Stimulated activated CD8-positive, alpha-beta memory T cell treated with anti-CD3 and anti-CD28 coated beads, Interleukin-15, amount 100 ng/mL, for 1 hour (primary cell): ENCODE data around the gene IFNA10.
"Not testable (repeated sequence)": the region's sequence is repeated elsewhere in the genome, so short reads cannot be mapped to it uniquely, and the experiment has no call there.

Experiments
- DNase-seq: peaks from one replicate; pipeline ENCODE4 v3.0.0-alpha.2; 2020; ENCODE audit warnings: low read depth

IFNA10 gene

GRCh38 chr9:21194867-21195776 lies 11.8 kb downstream of the IFNA10 start:
- DNase-seq: not testable (repeated sequence)

- not testable (repeated sequence) for DNase-seq
These were observed 19.5 kb downstream of the IFNA10 start, which contains the start of gene IFNA4 for GRCh38 chr9:21187487-21187886. Gene IFNA4, minus strand, starts transcription at chr9:21187587. Its CDS starts 56 bp downstream, at chr9:21187531.

- not testable (repeated sequence) for DNase-seq
These were observed 23.9 kb downstream of the IFNA10 start for GRCh38 chr9:21182810-21183736.

- no peak for DNase-seq
These were observed 32.3 kb downstream of the IFNA10 start for GRCh38 chr9:21174671-21175070.

- DNase-seq: no peak
These were observed 34.8 kb downstream of the IFNA10 start for GRCh38 chr9:21172156-21172555.

GRCh38 chr9:21171351-21171750 lies 35.6 kb downstream of the IFNA10 start:
- DNase-seq: no peak

- DNase-seq: not testable (repeated sequence)
These were observed 40.4 kb downstream of the IFNA10 start, which contains the start of gene IFNA21 for GRCh38 chr9:21166560-21166959. Gene IFNA21, minus strand, starts transcription at chr9:21166660. Its CDS starts 48 bp downstream, at chr9:21166612.

- no peak for DNase-seq
These were observed 41.4 kb downstream of the IFNA10 start for GRCh38 chr9:21165516-21165915.

- no peak for DNase-seq
These were observed 46.8 kb downstream of the IFNA10 start for GRCh38 chr9:21160178-21160577.
